Measurements from ENCODE around the gene STYX. TPM values are rescaled to one million over a fixed set of nuclear protein-coding genes. Genes with fewer than 3 reads are reported as not detected.

The STYX gene
- total RNA-seq, 1 experiment from 2014 or later, result 22.8 TPM

GRCh38 chr14:52798826-52799225, 68.9 kb downstream of the STYX start:
- Mint-ChIP-seq H3K27me3 (ENCODE audit: low read depth) (no peaks in the 10 kb centered on the region), H3K36me3 (no peaks in the 10 kb centered on the region), H3K27ac (no peak overlapping the region), H3K4me1 (no peaks in the 10 kb centered on the region), H3K9me3 (no peaks in the 10 kb centered on the region), H3K4me3 (no peak overlapping the region)
- DNase-seq (ENCODE audit: low spot score) (no peak), ATAC-seq (no peak)
- TF ChIP-seq NFYB (CRISPR knock-in tag; conservative IDR thresholded peaks at IDR 0.05; ENCODE audit: low read depth), result no peak
- TF ChIP-seq, protein P1, sequence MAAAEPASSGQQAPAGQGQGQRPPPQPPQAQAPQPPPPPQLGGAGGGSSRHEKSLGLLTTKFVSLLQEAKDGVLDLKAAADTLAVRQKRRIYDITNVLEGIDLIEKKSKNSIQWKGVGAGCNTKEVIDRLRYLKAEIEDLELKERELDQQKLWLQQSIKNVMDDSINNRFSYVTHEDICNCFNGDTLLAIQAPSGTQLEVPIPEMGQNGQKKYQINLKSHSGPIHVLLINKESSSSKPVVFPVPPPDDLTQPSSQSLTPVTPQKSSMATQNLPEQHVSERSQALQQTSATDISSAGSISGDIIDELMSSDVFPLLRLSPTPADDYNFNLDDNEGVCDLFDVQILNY (CRISPR knock-in tag; IDR thresholded peaks at IDR 0.05), result no peak
- no peak for TF ChIP-seq RELA (CRISPR knock-in tag; IDR thresholded peaks at IDR 0.05; ENCODE audit: borderline replicate concordance)
- no peak for TF ChIP-seq EMX1 (CRISPR knock-in tag; IDR thresholded peaks at IDR 0.05)
- TF ChIP-seq, protein P2, sequence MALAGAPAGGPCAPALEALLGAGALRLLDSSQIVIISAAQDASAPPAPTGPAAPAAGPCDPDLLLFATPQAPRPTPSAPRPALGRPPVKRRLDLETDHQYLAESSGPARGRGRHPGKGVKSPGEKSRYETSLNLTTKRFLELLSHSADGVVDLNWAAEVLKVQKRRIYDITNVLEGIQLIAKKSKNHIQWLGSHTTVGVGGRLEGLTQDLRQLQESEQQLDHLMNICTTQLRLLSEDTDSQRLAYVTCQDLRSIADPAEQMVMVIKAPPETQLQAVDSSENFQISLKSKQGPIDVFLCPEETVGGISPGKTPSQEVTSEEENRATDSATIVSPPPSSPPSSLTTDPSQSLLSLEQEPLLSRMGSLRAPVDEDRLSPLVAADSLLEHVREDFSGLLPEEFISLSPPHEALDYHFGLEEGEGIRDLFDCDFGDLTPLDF (CRISPR knock-in tag; IDR thresholded peaks at IDR 0.05), result no peak
- TF ChIP-seq TEAD1 (CRISPR knock-in tag; IDR thresholded peaks at IDR 0.05), result no peak
- no peak for TF ChIP-seq ZNF396 (CRISPR knock-in tag; IDR thresholded peaks at IDR 0.05; ENCODE audit: borderline replicate concordance)
- no peak for TF ChIP-seq MYBL2 (CRISPR knock-in tag; IDR thresholded peaks at IDR 0.05)
- TF ChIP-seq, protein P3, sequence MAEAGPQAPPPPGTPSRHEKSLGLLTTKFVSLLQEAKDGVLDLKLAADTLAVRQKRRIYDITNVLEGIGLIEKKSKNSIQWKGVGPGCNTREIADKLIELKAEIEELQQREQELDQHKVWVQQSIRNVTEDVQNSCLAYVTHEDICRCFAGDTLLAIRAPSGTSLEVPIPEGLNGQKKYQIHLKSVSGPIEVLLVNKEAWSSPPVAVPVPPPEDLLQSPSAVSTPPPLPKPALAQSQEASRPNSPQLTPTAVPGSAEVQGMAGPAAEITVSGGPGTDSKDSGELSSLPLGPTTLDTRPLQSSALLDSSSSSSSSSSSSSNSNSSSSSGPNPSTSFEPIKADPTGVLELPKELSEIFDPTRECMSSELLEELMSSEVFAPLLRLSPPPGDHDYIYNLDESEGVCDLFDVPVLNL (CRISPR knock-in tag; IDR thresholded peaks at IDR 0.05; ENCODE audit: borderline replicate concordance, low read depth), result no peak
- TF ChIP-seq ZNF425 (CRISPR knock-in tag; conservative IDR thresholded peaks at IDR 0.05), result no peak
- TF ChIP-seq ZNF317 (CRISPR knock-in tag; IDR thresholded peaks at IDR 0.05; ENCODE audit: borderline replicate concordance, low read depth), result no peak
- TF ChIP-seq HMGA2 (CRISPR knock-in tag; IDR thresholded peaks at IDR 0.05), result no peak
- TF ChIP-seq ZNF512 (CRISPR knock-in tag; IDR thresholded peaks at IDR 0.05; ENCODE audit: borderline replicate concordance), result no peak
- TF ChIP-seq JUN (CRISPR knock-in tag; IDR thresholded peaks at IDR 0.05), result no peak
- no peak for TF ChIP-seq ZNF232 (CRISPR knock-in tag; IDR thresholded peaks at IDR 0.05)
- TF ChIP-seq ZNF121 (CRISPR knock-in tag; IDR thresholded peaks at IDR 0.05), result no peak
- TF ChIP-seq NFE2L1 (CRISPR knock-in tag; IDR thresholded peaks at IDR 0.05), result no peak
- POLR2A ChIA-PET, result no interaction called here
- CTCF ChIA-PET, result no interaction called here

- POLR2A ChIA-PET, result no interaction called here
- Mint-ChIP-seq H3K4me1 (0 out of 2 replicates have a peak, but pooled peaks cover 7% of the 10 kb centered on the region), H3K36me3 (no peaks in the 10 kb centered on the region), H3K4me3 (no peak overlapping the region), H3K9me3 (no peaks in the 10 kb centered on the region), H3K27ac (no peak overlapping the region), H3K27me3 (ENCODE audit: low read depth) (no peaks in the 10 kb centered on the region)
- DNase-seq (ENCODE audit: low spot score) (no peak), ATAC-seq (no peak)
- CTCF ChIA-PET, result no interaction called here
- TF ChIP-seq ZNF263 (CRISPR knock-in tag; IDR thresholded peaks at IDR 0.05; ENCODE audit: low read depth) (no peak), ATF3 (CRISPR knock-in tag; conservative IDR thresholded peaks at IDR 0.05) (no peak), PRRX2 (CRISPR knock-in tag; IDR thresholded peaks at IDR 0.05) (no peak), MXD4 (CRISPR knock-in tag; IDR thresholded peaks at IDR 0.05; ENCODE audit: borderline replicate concordance) (no peak), GABPB1 (CRISPR knock-in tag; IDR thresholded peaks at IDR 0.05) (no peak), HMGA2 (CRISPR knock-in tag; IDR thresholded peaks at IDR 0.05) (no peak), ATF2 (CRISPR knock-in tag; IDR thresholded peaks at IDR 0.05; ENCODE audit: borderline replicate concordance, low read depth) (no peak), ZNF423 (CRISPR knock-in tag; IDR thresholded peaks at IDR 0.05) (no peak), OVOL2 (CRISPR knock-in tag; IDR thresholded peaks at IDR 0.05; ENCODE audit: borderline replicate concordance) (no peak), NR2C2 (CRISPR knock-in tag; IDR thresholded peaks at IDR 0.05) (no peak), ATF1 (CRISPR knock-in tag; IDR thresholded peaks at IDR 0.05) (no peak)
Measured at GRCh38 chr14:52801014-52801712, 71.2 kb downstream of the STYX start.
